Stimulated activated CD8-positive, alpha-beta memory T cell treated with anti-CD3 and anti-CD28 coated beads, Interleukin-4, amount 100 ng/mL, for 4 hours (primary cell): ENCODE data around the gene GCM1.

Experiments used
- DNase-seq, 2 donors: peaks; one replicate each; pipeline ENCODE4 v3.0.0-alpha.2; 2020; ENCODE audit warnings: low read depth in 2 of 2, low spot score in 1 of 2

GCM1 gene

GRCh38 chr6:53109612-53110011 is 39.0 kb downstream of the GCM1 start:
- DNase-seq: no peak

GRCh38 chr6:53107091-53107490 is 41.5 kb downstream of the GCM1 start:
- DNase-seq: no peak

DNA sequence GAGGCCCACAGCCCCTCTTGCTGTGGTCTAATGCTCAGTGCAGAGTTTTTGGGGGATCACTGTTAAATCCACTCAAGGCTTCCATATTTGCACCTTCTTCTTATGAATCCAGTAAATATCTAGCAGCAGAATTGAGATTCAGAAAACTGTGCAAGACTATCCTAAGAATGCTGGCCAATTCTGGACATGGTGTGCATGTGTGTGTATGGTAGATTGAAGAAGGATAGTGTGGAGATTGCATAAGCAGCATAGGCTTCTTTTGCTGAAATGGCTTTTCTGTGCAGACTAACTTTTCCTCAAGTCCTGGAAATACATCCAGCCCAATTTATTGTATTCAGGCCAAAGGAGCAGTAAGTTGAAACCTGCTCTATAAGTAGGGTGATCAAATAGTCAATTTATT is 43.7 kb downstream of the GCM1 start:
- no peak for DNase-seq

GRCh38 chr6:53103993-53104675 is 44.5 kb downstream of the GCM1 start:
- no peak for DNase-seq

GRCh38 chr6:53101006-53101405 is 47.6 kb downstream of the GCM1 start:
- no peak for DNase-seq

DNA sequence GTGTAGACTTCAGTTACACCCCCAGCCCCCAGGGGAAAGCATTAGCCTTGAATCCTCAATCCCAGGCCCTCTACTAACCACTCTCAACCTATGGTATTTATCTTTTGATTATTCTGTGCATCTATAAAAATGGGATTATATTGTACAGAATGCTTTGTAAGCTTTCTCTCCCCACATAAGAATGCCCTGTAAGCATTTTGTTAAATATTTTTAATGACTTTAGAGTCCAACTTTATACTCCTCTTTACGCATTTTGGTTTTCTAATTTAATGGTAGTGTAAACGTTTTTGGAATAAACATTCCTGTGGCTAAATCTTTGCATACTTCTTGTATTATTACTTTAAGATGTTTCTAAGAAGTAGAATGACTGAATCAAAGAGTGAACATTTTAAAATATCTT is 48.1 kb downstream of the GCM1 start:
- DNase-seq: no peak

DNA sequence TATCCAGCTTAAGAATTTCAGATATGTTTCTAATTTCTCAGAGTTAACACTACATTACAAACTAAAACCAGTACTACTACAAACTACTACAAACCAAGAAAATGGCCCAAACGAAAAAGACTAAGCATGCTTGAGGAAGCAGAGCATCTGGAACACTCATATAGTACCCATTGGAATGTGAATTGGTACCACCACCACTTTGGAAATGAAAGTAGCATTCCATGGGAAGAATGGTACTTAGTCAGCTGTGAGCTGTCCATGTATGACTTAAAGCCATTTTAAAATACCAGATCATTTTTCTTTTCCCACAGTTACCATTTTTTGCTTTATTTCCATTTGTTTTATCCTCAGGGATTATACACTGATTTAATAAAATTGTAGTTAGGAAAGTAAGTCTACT is 52.9 kb downstream of the GCM1 start:
- DNase-seq: no peak

DNA sequence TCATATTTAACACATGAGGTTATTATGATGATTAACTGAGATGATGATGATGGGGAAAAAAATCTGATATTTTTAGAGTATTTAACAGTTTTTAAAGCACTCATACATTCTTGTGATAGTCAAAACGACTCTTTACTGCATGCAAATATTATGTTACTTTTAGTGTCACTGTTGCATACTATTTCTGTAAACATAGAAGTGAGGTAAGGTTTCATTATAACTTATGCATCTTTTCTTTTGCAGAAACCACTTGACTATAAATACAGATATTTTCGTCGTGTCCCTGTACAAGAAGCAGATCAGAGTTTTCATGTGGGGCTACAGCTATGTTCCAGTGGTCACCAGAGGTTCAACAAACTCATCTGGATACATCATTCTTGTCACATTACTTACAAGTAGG is 53.4 kb downstream of the GCM1 start:
- DNase-seq: no peak

- no peak for DNase-seq
Measured at GRCh38 chr6:53090576-53090975, 58.1 kb downstream of the GCM1 start.

- DNase-seq: no peak
Measured at GRCh38 chr6:53089948-53090347, 58.7 kb downstream of the GCM1 start.

DNA sequence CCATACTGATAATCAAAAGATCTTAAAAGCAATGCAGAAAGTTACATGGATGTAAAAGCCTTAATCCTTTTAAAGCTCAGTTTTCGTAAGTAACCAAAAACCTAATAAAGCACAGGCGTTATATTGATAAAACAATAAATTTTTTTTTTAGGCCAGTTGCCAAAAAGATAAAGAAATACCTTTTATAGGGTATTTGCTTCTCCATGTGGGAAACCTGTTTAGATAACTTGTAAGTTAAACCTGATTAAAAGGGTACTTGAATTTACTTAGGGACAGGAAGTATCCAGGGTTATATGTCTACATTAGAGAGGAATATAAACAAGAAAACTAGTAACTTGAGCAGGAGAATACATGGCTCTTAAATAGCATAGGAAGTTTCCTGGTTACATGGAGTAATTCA is 62.3 kb downstream of the GCM1 start:
- DNase-seq: no peak

DNA sequence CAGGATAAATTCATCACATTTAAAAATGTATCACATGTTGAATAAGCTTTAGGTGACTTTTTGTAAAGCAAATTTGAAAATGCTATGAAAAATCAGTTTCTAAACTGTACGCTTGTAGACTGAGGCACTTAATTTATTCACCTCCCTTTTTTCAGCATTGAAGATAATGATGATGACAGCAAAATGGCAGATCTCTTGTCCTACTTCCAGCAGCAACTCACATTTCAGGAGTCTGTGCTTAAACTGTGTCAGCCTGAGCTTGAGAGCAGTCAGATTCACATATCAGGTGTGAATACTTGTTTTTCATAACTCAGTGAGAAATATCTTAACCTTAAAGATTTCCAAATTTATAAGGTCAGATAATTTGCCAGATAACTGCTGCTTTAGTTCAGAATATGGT is 67.8 kb downstream of the GCM1 start:
- no peak for DNase-seq
